GM19099 (cell line): ENCODE results near the gene CTDSP1.

Experiments
- POLR2A ChIP-seq: IDR thresholded peaks from 3 replicates; pipeline ENCODE4 v1.6.1; 2011; ENCODE audit warnings: low read depth; ENCODE audit not compliant: insufficient read length; ENCODE audit errors: extremely low read depth

Gene CTDSP1

DNA sequence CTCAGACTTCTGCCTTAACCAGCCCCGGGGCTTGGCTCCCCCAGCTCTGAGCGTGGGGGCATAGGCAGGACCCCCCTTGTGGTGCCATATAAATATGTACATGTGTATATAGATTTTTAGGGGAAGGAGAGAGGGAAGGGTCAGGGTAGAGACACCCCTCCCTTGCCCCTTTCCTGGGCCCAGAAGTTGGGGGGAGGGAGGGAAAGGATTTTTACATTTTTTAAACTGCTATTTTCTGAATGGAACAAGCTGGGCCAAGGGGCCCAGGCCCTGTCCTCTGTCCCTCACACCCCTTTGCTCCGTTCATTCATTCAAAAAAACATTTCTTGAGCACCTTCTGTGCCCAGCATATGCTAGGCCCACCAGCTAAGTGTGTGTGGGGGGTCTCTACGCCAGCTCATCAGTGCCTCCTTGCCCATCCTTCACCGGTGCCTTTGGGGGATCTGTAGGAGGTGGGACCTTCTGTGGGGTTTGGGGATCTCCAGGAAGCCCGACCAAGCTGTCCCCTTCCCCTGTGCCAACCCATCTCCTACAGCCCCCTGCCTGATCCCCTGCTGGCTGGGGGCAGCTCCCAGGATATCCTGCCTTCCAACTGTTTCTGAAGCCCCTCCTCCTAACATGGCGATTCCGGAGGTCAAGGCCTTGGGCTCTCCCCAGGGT lies 5.5 kb downstream of the CTDSP1 start:
- TF ChIP-seq POLR2A: no peak

DNA sequence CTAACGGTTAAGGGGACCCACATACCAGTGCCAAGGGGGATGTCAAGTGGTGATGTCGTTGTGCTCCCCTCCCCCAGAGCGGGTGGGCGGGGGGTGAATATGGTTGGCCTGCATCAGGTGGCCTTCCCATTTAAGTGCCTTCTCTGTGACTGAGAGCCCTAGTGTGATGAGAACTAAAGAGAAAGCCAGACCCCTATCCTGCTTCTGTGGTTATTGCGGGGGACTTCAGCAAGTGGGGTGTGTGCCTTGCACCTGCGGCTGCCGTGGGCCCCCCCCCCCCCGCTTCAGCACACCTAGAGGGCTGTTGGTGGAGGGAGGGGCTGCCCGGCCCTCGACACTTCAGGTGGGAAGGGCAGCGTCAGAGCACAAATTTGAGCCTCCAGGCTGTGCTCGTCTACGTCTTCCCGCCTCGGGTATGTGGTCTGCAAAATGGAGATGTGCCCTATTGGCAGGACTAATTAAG lies 6.1 kb downstream of the CTDSP1 start:
- TF ChIP-seq POLR2A: no peak

DNA sequence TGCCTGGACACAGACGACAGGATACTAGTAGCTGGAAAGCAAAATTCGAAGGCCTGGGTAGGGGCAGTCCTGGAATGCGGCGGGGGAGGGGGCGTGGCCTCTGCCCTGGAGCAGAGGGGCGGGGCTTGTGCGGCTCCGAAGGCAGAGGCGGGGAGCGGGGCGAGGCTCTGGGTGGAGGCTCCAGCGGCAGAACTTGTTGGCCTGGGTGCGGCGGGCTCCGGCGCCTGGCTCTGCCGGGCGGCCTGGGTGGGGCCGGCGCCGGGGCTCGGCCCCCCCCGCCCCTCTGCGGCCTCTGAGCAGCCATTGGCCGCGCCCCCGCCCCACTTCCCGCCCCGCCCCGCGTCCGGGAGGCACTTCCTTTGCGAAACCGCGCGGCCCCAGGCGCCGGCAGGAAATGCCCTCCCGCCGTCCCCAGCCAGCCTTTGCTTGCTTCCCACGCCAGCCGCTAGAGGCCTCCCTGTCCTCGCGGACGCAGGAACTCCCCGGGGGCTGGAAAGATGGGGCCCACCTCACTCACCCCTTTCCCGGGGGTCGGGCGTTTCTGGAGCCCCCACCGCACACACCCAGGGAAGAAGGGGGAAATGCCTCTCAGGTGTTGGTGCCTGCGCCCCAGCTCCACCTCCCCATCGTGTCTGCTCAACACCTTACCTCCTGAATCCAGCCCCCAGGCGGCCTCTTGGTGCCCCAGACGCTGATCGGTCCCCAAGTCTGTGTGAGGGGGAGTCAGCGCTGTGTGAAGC lies 6.7 kb downstream of the CTDSP1 start:
- TF ChIP-seq POLR2A: peak; percentile 53

DNA sequence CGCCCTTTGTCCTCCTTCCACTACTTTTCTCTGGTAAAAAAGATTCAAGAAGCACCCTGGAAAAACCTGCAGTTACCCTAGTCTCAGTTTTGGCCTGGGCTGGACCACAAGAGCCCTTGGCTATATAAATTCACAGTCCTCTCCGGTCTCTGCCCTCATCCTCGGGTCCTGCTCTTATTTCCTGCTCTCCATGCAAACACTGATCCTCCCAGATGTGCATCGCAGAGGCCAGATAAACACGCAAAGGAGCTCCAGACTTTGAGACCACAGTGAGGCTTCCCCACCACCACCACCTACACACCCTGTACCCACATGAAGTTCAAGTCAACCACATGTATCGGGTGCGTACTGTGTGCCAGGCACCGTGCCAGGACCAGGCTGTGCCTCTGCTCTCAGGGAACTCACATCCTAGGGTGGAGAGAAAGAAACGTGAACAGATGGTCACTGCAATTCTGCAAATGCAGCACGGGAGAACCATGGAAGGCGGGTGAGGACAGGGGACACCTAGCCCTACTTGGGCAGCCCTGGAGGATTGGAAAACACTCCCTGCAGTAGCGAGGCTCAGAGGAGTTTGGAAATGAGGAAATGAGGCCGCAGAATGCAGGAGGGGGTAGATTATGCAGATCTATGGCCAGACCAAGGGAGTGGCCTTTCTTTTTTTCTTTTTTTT lies 7.4 kb downstream of the CTDSP1 start:
- TF ChIP-seq POLR2A: no peak

DNA sequence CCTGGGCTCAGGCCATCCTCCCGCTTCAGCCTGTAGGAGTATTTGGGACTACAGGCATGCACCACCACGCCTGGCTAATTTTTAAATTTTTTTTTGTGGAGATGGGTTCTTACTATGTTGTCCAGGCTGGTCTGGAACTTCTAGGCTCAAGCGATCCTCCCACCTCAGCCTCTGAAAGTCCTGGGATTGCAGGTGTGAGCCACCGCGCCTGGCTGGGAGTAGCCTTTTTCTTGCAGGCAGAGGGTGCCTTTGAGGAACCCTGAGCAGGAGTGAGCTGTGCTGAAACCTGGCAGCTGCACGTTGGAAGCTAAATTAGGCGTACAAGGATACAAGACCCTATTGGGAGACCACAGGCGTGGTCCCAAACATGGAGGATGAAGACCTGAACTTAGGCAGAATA lies 8.0 kb downstream of the CTDSP1 start:
- TF ChIP-seq POLR2A: no peak

DNA sequence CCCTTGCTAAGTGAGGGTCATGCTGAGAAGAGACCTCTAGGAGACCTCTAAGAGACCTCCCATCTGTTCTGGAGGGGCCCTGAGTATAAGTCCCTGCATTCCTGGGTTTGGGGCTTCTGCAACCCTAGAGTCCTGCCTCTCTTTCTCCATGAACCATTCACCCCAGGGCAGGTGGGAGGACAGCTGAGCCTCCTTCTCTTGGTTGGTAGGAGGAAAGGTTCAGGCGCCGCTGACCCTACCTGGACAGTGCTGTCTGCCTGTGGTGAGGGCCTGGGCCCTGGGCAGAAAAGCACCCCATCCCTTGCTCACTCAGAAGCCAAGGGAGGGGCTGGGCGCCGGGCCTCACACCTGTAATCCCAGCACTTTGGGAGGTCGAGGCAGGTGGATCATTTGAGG lies 18.7 kb downstream of the CTDSP1 start:
- no peak for TF ChIP-seq POLR2A

DNA sequence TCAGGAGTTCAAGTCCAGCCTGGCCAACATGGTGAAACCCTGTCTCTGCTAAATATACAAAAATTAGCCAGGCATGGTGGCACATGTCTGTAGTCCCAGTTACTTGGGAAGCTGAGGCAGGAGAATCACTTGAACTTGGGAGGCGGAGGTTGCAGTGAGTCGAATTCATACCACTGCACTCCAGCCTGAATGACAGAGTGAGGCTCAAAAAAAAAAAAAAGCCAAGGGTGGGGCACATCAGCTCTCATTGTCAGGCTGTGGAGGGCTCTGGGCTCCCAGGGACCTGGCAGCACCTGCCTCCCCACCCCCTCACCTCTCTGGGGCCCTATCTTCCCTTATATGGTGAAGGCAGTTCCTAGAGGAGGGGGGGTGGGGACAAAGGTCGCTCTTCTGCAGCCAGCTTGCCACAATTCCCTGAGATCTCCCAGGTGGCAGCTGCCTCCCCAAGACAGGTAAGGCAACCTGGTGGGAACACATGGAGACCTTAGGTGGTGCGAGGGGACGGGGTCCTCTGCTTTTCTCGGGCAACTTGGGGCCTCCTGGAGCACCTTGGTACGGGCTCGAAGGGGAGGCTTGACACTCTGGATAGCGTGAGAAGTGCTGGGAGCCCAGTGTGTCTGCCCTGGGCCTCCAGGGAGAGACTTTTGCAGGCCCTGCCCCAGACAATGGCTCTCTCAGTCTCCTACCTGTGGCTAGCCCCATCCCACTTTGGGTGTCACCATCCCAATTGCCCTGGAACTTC lies 19.2 kb downstream of the CTDSP1 start, which contains the start of gene VIL1:
VIL1 (plus strand) TSS at position 407 of the 742 bp plus-strand sequence. CDS start 4,656 bp downstream, outside the sequence.
- TF ChIP-seq POLR2A: no peak

DNA sequence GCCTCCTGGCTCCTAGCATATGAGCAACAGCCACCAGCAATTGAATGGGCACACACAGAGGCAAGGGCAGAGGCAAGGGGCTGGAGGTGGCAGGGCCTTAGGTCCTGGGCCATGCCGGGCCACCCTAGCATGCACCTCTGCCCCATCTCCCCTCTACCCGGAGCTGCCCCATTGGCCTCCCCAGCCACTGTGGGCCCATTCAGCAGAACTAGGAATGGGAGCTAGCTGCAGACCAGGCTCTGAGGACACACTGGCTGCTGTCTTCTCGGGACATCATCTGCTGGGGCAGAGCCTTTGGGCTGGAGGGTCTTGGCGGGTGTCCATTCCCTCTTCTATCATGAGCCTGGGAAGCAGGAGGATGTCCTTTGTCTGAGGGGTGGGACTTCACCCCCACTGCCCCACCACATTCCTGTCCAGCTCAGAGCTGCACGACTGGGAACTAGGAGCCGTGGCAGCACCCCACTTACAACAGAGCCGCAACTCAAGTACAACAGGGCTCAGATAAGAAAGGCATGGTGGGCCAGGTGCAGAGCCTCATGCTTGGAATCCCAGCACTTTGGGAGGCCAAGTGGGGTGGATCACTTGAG lies 20.1 kb downstream of the CTDSP1 start:
- no peak for TF ChIP-seq POLR2A

DNA sequence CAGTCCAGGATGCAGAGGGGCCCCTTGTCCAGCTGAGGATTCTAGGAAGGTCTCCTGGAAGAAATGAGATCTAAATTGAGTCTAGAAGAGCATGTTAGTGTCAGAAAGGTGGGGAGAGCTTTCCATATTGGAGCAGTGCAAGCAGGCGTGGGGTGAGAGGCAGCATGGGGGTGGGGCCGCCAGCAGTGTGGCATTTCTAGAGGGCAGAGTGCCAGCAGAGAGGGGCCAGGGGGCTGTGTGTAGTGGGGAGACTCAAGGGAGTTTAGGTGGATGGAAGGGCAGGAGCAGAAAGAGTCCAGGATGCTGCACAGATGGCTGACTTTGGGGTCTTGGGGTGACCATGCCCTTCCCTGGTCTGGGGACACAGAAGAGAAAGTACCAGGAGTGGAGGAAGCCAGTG lies 21.4 kb downstream of the CTDSP1 start:
- TF ChIP-seq POLR2A: no peak

DNA sequence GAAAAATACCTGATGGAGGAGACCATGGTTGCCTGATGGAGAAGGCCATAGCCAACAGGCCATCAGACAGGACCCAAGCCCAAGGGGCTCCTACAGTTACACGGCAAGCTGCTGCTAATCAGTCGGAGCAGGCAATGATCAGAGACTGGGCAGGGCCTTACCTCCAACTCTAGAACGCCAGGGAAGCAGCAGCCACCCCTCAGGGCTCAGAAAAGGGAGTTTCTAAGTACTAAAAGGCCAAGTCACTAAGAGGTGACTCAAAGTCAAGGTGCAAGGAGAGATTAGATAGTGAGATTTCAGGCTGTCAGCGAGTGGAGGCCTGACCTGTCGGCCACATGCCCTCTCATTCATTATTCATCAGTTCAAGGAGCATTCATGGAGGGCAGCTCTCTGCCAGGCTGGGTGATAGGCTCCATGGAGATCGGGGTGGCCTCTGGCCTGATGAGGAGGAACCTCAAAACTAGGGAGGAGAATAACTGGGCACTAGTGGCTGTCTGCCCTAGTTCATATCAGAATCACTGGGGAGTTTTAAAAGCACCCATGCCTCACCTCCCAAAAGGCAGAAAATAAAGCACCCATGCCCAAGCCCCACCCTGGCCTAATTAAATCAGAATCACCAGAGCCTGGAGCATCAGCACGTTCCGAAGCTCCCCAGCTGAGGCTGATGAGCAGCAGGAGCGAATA lies 22.9 kb downstream of the CTDSP1 start:
- TF ChIP-seq POLR2A: no peak

DNA sequence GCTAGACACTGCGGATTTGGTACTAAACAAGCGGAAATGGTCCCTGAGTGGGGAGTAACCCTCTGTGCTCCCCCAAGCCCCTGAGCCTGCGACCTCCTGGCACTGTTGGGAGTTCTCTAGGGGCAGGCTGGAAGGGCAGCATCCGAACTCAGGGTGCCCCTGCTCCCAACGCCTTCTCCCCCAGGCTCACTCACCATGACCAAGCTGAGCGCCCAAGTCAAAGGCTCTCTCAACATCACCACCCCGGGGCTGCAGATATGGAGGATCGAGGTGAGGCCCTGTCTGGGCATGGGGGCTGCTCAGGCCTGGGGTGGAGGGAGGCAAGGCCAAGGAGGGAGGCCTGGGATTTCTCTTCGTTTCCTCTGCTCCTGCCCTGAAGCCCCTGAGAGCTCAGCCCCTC lies 23.9 kb downstream of the CTDSP1 start:
- TF ChIP-seq POLR2A: no peak

DNA sequence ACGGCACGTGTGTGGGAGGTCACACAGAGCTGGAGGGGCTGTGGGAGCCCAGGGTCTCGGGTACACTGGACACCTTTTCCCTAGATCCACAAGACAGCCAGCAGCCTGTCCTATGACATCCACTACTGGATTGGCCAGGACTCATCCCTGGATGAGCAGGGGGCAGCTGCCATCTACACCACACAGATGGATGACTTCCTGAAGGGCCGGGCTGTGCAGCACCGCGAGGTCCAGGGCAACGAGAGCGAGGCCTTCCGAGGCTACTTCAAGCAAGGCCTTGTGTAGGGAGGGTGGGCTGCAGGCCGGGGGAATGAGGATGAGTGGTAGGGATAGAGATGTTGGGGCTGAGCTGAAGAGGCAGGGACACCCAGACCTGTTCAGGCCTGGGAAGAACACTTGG lies 25.9 kb downstream of the CTDSP1 start:
- no peak for TF ChIP-seq POLR2A

DNA sequence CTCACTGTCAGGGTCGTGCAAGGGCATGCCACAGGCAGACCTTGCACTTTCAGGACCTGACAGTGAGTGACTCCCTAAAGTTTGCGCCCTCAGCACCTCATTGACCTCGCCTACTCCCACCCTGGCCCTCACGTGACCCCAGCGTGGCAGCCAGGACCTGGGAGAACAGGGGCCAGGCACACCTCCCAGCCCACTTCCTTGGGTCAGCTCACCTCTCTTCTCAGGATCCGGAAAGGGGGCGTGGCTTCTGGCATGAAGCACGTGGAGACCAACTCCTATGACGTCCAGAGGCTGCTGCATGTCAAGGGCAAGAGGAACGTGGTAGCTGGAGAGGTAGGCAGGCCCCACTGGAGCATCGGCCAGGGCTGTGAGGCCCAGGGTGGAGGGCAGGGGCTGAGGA lies 28.1 kb downstream of the CTDSP1 start:
- TF ChIP-seq POLR2A: no peak

DNA sequence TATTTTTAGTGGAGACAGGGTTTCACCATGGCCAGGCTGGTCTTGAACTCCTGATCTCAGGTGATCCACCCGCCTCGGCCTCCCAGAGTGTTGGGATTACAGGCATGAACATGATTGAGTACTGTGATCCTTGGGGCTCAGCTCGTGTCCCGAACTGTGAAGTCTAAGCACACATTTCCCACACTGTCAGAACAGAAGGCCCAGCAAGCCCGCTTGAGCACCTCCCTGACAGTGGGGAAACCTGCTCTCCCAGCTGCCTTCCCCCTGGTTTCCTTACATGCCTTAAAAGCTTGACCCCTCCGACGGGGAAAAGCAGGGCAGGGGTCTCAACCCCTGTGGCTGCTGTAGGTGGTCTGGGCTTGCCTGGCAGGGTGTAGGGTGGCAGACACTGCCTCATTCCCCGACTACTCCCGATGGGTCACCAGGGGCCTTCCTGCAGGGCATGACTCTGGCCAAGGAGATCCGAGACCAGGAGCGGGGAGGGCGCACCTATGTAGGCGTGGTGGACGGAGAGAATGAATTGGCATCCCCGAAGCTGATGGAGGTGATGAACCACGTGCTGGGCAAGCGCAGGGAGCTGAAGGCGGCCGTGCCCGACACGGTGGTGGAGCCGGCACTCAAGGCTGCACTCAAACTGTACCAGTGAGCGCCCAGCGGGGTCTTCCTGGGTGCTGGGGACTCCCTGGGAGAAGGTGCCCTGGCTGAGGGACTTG lies 29.3 kb downstream of the CTDSP1 start:
- no peak for TF ChIP-seq POLR2A
